Pancreas (tissue), 10 donors: Measurements from ENCODE around the gene DLGAP4. TPM values are rescaled to one million over a fixed set of nuclear protein-coding genes. Genes with fewer than 3 reads are reported as not detected.

ENCODE experiments used
- ATAC-seq, 4 donors: fragments of 200-7000 bp; cut with Tn5 transposase; one replicate each; pipeline versions ENCODE4 v1.8.0 to v1.9.1; 2020; ENCODE audit warnings: mild to moderate bottlenecking in 4 of 4, moderate library complexity in 4 of 4
- DNase-seq, 6 donors: peaks; one replicate each; pipeline ENCODE4 v3.0.0-alpha.2; 2020
- FAIRE-seq: peaks from 2 replicates; lab custom pipeline; 2012; peaks lifted over from hg19 to GRCh38; lab: Jason Lieb, UNC
- H3K27ac ChIP-seq, 4 donors: fragments of 200-600 bp; sonication (generic); 1 replicate in 3 of 4; 2 replicates in 1 of 4; pipeline versions ENCODE4 v1.5.0 to v1.8.0; 2020
- H3K27me3 ChIP-seq, 4 donors: fragments of 200-600 bp; one replicate each; pipeline ENCODE4 v1.8.0; 2021
- H3K36me3 ChIP-seq, 3 donors: fragments of 200-600 bp; sonication (generic) in 1 of 3; one replicate each; pipeline versions ENCODE4 v1.5.0 to v1.8.0; 2020 to 2021
- H3K4me1 ChIP-seq, 3 donors: fragments of 200-600 bp; one replicate each; pipeline ENCODE4 v1.8.0; 2021
- H3K4me3 ChIP-seq, 4 donors: fragments of 200-600 bp; sonication (generic) in 2 of 4; one replicate each; pipeline versions ENCODE4 v1.5.0 to v1.8.0; 2020 to 2021
- H3K9me3 ChIP-seq, 4 donors: fragments of 200-600 bp; one replicate each; pipeline ENCODE4 v1.8.0; 2021
- WGBS, 2 donors: extraction: QIAGEN DNeasy Blood & Tissue Kit; methylation state at CpG; one replicate each; pipeline ENCODE4 v1.1.7; 2013; 5-methylcytosine and 5-hydroxymethylcytosine counted together
- intact Hi-C, 3 donors: fragments of 100-400 bp; cut with DNase I; formaldehyde crosslinking; loops; one replicate each; pipeline versions ENCODE4 v1.11.1 to v1.14.2; 2022
- polyA plus RNA-seq, 2 donors: library from polyadenylated mRNA; stranded (reverse); fragments of 200-250 nt; gene quantifications; one replicate each; pipeline ENCODE4 v1.2.3, GENCODE V29; 2013
- total RNA-seq, 6 donors: library from RNA; stranded (reverse); fragmentation: NEBNext Ultra II Directional in 4 of 6; extraction: Animal tissue kit (Norgen Biotek cat#: 25700) in 4 of 6; gene quantifications; one replicate each; pipeline versions ENCODE4 v1.2.1 to v1.2.4, GENCODE V29; 2021 to 2023
- TF ChIP-seq, protein P1 (sequence below), 4 donors: fragments of 200-600 bp; sonication (generic) in 3 of 4; IDR thresholded peaks; one replicate each; pipeline versions ENCODE4 v1.5.0 to v1.8.0; 2021; ENCODE audit warnings: antibody characterized with exemption in 4 of 4
- donor health status: healthy with polysubstance abuse.
- donor health status: DM: no; HTN: no; CAD: no; lungs with moderate emphysema.
- donor health status: DM: no; HTN: no; CAD: no.
- donor health status: control.
- donor health status: control.
- donor health status: Bipolar disorder and iron deficiency.
- donor health status: DM: yes; HTN: yes; CAD: no.
- donor health status: DM: no; HTN: no; CAD: no.
- donor health status: DM: no; HTN: no; CAD: no.
- donor health status: DM: yes; HTN: yes; CAD: no.

Gene DLGAP4
- total and polyA plus RNA-seq, 8 donors = 28.6 to 49.5 (median 42.6) TPM

DNA sequence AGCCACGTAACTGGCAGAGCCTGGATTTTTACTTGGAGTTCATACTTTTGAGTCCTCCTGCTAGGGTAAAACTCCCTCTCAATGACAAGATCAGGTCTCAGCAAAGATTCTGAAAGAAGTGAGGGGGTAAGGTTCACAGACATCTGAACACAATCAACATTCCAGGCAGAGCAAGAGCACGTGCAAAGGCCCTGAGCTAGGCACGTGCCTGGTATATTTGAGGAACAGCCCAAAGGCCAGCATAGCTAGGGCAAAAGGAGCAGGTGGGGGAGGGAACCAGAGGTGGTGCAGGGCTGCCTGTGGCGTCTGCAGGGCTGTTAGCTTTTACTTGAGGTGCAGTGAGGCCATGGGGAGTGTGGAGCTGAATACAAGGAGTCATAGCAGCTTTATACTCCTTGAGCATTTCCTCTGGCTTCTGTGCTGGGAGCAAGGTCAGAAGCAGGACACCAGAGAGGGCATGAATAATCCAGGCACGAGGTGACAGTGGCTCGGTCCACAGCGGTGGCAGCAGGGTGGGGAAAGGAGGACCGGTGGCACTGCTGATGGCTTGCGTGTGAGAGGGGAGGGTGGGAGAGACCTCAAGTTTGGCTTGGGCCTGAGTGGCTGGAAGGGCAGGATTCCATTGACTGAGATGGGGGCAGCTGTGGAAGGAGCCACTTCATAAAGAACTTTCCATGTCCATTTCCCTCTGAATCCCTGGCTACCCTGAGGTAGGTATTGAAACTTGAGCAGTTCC lies 57.0 kb downstream of the DLGAP4 start:
- no peaks in the 10 kb centered on the region for H3K36me3 ChIP-seq
- H3K27me3 ChIP-seq = no peaks in the 10 kb centered on the region
- H3K9me3 ChIP-seq = no peaks in the 10 kb centered on the region
- intact Hi-C loops = no loop called here
- ATAC-seq (no peak), FAIRE-seq (no peak), DNase-seq (no peak)
- TF ChIP-seq, protein P1, sequence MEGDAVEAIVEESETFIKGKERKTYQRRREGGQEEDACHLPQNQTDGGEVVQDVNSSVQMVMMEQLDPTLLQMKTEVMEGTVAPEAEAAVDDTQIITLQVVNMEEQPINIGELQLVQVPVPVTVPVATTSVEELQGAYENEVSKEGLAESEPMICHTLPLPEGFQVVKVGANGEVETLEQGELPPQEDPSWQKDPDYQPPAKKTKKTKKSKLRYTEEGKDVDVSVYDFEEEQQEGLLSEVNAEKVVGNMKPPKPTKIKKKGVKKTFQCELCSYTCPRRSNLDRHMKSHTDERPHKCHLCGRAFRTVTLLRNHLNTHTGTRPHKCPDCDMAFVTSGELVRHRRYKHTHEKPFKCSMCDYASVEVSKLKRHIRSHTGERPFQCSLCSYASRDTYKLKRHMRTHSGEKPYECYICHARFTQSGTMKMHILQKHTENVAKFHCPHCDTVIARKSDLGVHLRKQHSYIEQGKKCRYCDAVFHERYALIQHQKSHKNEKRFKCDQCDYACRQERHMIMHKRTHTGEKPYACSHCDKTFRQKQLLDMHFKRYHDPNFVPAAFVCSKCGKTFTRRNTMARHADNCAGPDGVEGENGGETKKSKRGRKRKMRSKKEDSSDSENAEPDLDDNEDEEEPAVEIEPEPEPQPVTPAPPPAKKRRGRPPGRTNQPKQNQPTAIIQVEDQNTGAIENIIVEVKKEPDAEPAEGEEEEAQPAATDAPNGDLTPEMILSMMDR (IDR thresholded peaks at IDR 0.05) = no peak
- no peaks in the 10 kb centered on the region for H3K4me1 ChIP-seq
- H3K27ac ChIP-seq = no peak overlapping the region
- H3K4me3 ChIP-seq = no peak overlapping the region
- WGBS, 2 donors = 72 to 73% methylated on average over 9 of the region's 9 CpGs

DNA sequence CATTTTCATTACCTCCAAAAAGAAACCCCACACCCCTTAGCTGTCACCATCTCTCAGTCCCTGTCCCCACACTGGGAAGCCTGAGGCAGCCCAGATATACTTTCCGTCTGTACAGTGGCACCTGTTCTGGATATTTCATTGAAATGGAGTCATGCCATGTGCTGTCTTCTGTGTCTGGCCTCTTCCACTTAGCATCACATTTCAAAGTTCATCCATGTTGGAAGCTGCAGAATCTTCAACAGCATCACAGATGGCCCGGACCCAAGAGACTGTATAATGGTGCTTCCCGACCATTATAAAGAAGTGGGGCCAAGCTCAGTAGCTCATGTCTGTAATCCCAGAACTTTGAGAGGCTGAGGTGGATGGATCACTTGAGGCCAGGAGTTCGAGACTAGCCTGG lies 58.4 kb downstream of the DLGAP4 start:
- Histone ChIP-seq H3K9me3 (no peaks in the 10 kb centered on the region), H3K4me1 (no peaks in the 10 kb centered on the region), H3K27ac (no peak overlapping the region), H3K36me3 (no peaks in the 10 kb centered on the region), H3K4me3 (no peak overlapping the region), H3K27me3 (no peaks in the 10 kb centered on the region)
- TF ChIP-seq, protein P1 (IDR thresholded peaks at IDR 0.05) = no peak
- FAIRE-seq (no peak), ATAC-seq (no peak), DNase-seq (no peak)
- intact Hi-C loops = no loop called here
- WGBS, 2 donors = 66 to 76% methylated on average over 4 of the region's 4 CpGs

DNA sequence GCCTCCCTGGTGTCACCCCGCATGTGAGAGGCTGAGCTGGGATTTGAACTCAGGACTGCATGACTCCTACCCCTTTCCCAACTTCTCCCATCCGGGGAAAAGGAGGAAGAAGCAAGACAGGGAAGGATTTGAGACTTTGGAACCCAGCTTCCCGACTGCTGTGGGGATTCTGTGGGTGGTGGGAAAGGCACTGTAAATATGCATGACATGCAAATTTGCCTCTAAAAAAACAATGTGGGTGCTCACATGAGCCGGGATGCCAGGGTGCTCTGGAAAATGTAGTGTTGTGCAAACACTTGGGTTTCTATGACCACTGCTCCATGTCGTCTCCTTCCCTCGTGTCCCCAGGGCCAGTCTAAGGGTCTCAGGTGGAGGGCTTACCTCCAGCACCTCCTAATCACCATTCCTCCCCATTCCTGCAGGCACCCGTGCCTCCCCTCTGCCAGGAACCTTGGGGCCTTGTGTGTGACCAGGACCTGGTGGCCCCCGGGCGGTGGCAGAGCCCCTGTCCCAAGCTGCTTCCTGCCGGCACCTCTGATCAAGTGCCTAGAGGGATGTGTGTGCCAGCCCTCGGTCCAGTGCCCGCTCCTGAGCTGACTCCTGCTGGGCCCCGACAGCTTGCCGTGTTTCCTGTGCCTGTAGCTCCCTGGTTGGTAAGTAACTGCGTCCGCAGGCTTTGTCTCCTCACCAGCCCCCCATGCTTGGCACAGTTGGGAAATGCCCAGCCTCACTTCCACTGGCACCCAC lies 60.7 kb downstream of the DLGAP4 start:
- DNase-seq = no peak
- Histone ChIP-seq H3K36me3 (no peaks in the 10 kb centered on the region), H3K27me3 (no peaks in the 10 kb centered on the region), H3K9me3 (no peaks in the 10 kb centered on the region), H3K4me3 (no peak overlapping the region), H3K27ac (no peak overlapping the region), H3K4me1 (no peaks in the 10 kb centered on the region)
- 81 to 88% methylated on average over 16 of the region's 16 CpGs for WGBS, 2 donors
- ATAC-seq = no peak
- FAIRE-seq = no peak
- intact Hi-C loops = no loop called here
- TF ChIP-seq, protein P1 (IDR thresholded peaks at IDR 0.05) = no peak

DNA sequence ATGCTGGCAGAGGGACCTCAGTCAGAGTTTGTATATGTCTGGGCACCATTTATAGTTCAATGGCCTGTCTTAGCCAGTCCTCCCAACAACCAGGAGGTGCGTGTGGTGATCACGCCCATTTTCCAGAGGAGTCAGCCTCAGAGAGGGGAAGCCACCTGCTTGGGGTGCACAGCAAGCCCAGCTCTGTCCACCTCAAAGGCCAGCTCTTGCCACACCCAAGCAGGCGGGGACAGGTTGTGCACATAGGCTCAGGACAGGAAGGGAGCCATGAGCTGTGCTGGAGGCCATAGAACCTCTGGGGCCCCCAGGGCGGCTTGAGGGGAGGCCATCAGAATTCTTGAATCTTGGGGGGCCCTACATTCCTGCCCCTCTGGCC lies 61.2 kb downstream of the DLGAP4 start:
- Histone ChIP-seq H3K4me1 (no peaks in the 10 kb centered on the region), H3K27me3 (no peaks in the 10 kb centered on the region), H3K27ac (no peak overlapping the region), H3K36me3 (no peaks in the 10 kb centered on the region), H3K4me3 (no peak overlapping the region), H3K9me3 (no peaks in the 10 kb centered on the region)
- DNase-seq (no peak), FAIRE-seq (no peak), ATAC-seq (no peak)
- 93 to 95% methylated on average over 4 of the region's 4 CpGs for WGBS, 2 donors
- intact Hi-C loops = no loop called here
- TF ChIP-seq, protein P1 (IDR thresholded peaks at IDR 0.05) = no peak
